HepG2 (cell line): ENCODE results near the gene C22orf15. TPM values are rescaled to one million over a fixed set of nuclear protein-coding genes. Genes with fewer than 3 reads are reported as not detected.

Experiments
- ASH2L ChIP-seq: fragments of 300-600, 200-600 bp; sonication (generic); IDR thresholded peaks from 2 replicates; pipeline ENCODE4 v1.7.0; 2017; ENCODE audit warnings: low read depth, mild to moderate bottlenecking, moderate library complexity, mixed read lengths, low read length; ENCODE audit not compliant: insufficient read length
- ATF1 ChIP-seq: IDR thresholded peaks from 2 replicates; pipeline ENCODE4 v1.6.1; 2016; ENCODE audit warnings: mild to moderate bottlenecking, control low read depth
- CHD4 ChIP-seq: fragments of 200-600 bp; sonication (generic); IDR thresholded peaks from 2 replicates; pipeline ENCODE4 v1.7.0; 2017; ENCODE audit warnings: mild to moderate bottlenecking, low read length, borderline replicate concordance
- DBP ChIP-seq: sonication (generic); formaldehyde crosslinking; IDR thresholded peaks from 2 replicates; pipeline ENCODE4 v1.4.0; 2020; ENCODE audit warnings: missing genetic modification reagents; ENCODE audit errors: not compliant biosample characterization
- EEA1 ChIP-seq: sonication (generic); formaldehyde crosslinking; IDR thresholded peaks from 2 replicates; pipeline ENCODE4 v1.5.1; 2020; ENCODE audit warnings: mild to moderate bottlenecking, missing genetic modification reagents, borderline replicate concordance
- FOXA1 ChIP-seq, 2 experiments: fragments of 450-650 bp in 1 of 2; sonication (generic) in 1 of 2; formaldehyde crosslinking in 1 of 2; IDR thresholded peaks; 2 replicates each; pipeline versions ENCODE4 v1.4.0 to v1.6.1; 2016 to 2020; ENCODE audit warnings: missing genetic modification reagents in 1 of 2
- HNF1B ChIP-seq: sonication (generic); formaldehyde crosslinking; IDR thresholded peaks from 2 replicates; pipeline ENCODE4 v1.5.1; 2020; ENCODE audit warnings: mild to moderate bottlenecking, moderate library complexity, missing genetic modification reagents
- MED1 ChIP-seq: sonication (generic); formaldehyde crosslinking; IDR thresholded peaks from 2 replicates; pipeline ENCODE4 v1.4.0; 2020; ENCODE audit warnings: missing genetic modification reagents
- MTF2 ChIP-seq: sonication (generic); formaldehyde crosslinking; IDR thresholded peaks from 2 replicates; pipeline ENCODE4 v1.5.0; 2020; ENCODE audit warnings: missing genetic modification reagents, borderline replicate concordance
- RAD51 ChIP-seq: fragments of 450-650 bp; IDR thresholded peaks from 2 replicates; pipeline ENCODE4 v1.6.1; 2016; ENCODE audit warnings: borderline replicate concordance
- XBP1 ChIP-seq: sonication (generic); formaldehyde crosslinking; IDR thresholded peaks from 2 replicates; pipeline ENCODE4 v1.5.0; 2020; ENCODE audit warnings: missing genetic modification reagents
- ZMYM2 ChIP-seq: sonication (generic); formaldehyde crosslinking; IDR thresholded peaks from 2 replicates; pipeline ENCODE4 v1.8.0; 2022; ENCODE audit warnings: mild to moderate bottlenecking, missing genetic modification reagents
- ZNF24 ChIP-seq: fragments of 450-650 bp; IDR thresholded peaks from 2 replicates; pipeline ENCODE4 v1.6.1; 2017; ENCODE audit warnings: antibody characterized with exemption, mild to moderate bottlenecking
- ZNF317 ChIP-seq: sonication (generic); formaldehyde crosslinking; IDR thresholded peaks from 2 replicates; pipeline ENCODE4 v1.5.0; 2020; ENCODE audit warnings: mild to moderate bottlenecking, missing genetic modification reagents
- ZNF382 ChIP-seq: sonication (generic); formaldehyde crosslinking; IDR thresholded peaks from 2 replicates; pipeline ENCODE4 v1.5.0; 2020; ENCODE audit warnings: missing genetic modification reagents, mild to moderate bottlenecking, borderline replicate concordance
- ZNF451 ChIP-seq: sonication (generic); formaldehyde crosslinking; IDR thresholded peaks from 2 replicates; pipeline ENCODE4 v1.5.0; 2020; ENCODE audit warnings: mild to moderate bottlenecking, missing genetic modification reagents
- ZNF570 ChIP-seq: sonication (generic); formaldehyde crosslinking; IDR thresholded peaks from 2 replicates; pipeline ENCODE4 v1.4.0; 2020; ENCODE audit warnings: mild to moderate bottlenecking, missing genetic modification reagents, borderline replicate concordance
- ZNF740 ChIP-seq: sonication (generic); formaldehyde crosslinking; IDR thresholded peaks from 2 replicates; pipeline ENCODE4 v1.4.0; 2020; ENCODE audit warnings: missing genetic modification reagents
- ZNF816 ChIP-seq: sonication (generic); formaldehyde crosslinking; IDR thresholded peaks from 2 replicates; pipeline ENCODE4 v1.8.0; 2022; ENCODE audit warnings: missing genetic modification reagents, mild to moderate bottlenecking, borderline replicate concordance
- ZNF883 ChIP-seq: sonication (generic); formaldehyde crosslinking; IDR thresholded peaks from 2 replicates; pipeline ENCODE4 v1.5.1; 2020; ENCODE audit warnings: mild to moderate bottlenecking, missing genetic modification reagents; ENCODE audit errors: not compliant biosample characterization
- ZSCAN21 ChIP-seq: sonication (generic); formaldehyde crosslinking; IDR thresholded peaks from 2 replicates; pipeline ENCODE4 v1.8.0; 2022; ENCODE audit warnings: mild to moderate bottlenecking, missing genetic modification reagents, moderate library complexity, borderline replicate concordance
- ZSCAN22 ChIP-seq: sonication (generic); formaldehyde crosslinking; IDR thresholded peaks from 2 replicates; pipeline ENCODE4 v1.4.0; 2020; ENCODE audit warnings: mild to moderate bottlenecking, missing genetic modification reagents
- polyA plus RNA-seq, 8 experiments: library from polyadenylated mRNA; depleted of rRNA in 3 of 8; stranded (reverse) in 7 of 8; unstranded in 1 of 8; fragments of >200 nt; fragmentation: Illumina TruSeq in 4 of 8; extraction: Trizol in 4 of 8; gene quantifications; 2 replicates each; pipeline versions ENCODE4 v1.2.1 to v1.2.3, GENCODE V29; 2011 to 2016; ENCODE audit warnings: low read depth in 4 of 8, missing spikeins in 1 of 8, mixed read lengths in 1 of 8; ENCODE audit not compliant: insufficient read depth in 1 of 8
- total RNA-seq, 5 experiments: library from RNA; depleted of rRNA; stranded (reverse); fragments of >200 nt; fragmentation: Illumina TruSeq; extraction: Trizol; gene quantifications; 2 replicates each; pipeline ENCODE4 v1.2.3, GENCODE V29; 2016; ENCODE audit warnings: low read depth in 1 of 5

The C22orf15 gene
- total and polyA plus RNA-seq, 2 of the 13 experiments (the other 11 are each of a cell fraction or from before 2014, with no cell fraction given) = not detected

GRCh38 chr22:23716811-23717801, 45.7 kb upstream of the C22orf15 start (continued):
- TF ChIP-seq ZSCAN21 (CRISPR knock-in tag) = peak; percentile 66; the same call in 1 of the 2 replicates
- TF ChIP-seq ZNF570 = no peak
- TF ChIP-seq DBP = no peak
- peak; percentile 75 for TF ChIP-seq MED1
- TF ChIP-seq ASH2L = peak; percentile 82
- TF ChIP-seq ZNF816 (CRISPR knock-in tag) = no peak
- TF ChIP-seq ZNF317 (CRISPR knock-in tag) = peak; percentile 82; the same call in 1 of the 2 replicates
- no peak for TF ChIP-seq ZNF382
- no peak for TF ChIP-seq ZSCAN22 (CRISPR knock-in tag)
- TF ChIP-seq ATF1 (CRISPR knock-in tag) = peak; percentile 97
- TF ChIP-seq EEA1 (CRISPR knock-in tag) = peak; percentile 35; the same call in 1 of the 2 replicates
- TF ChIP-seq ZNF740 (CRISPR knock-in tag) = no peak
- TF ChIP-seq MTF2 (CRISPR knock-in tag) = peak; percentile 85; the same call in 1 of the 2 replicates
- TF ChIP-seq ZMYM2 (CRISPR knock-in tag) = no peak
- peak; percentile 77; the same call in 1 of the 2 replicates for TF ChIP-seq ZNF451
- TF ChIP-seq ZNF24 = no peak
- TF ChIP-seq HNF1B (CRISPR knock-in tag) = peak; percentile 93
- peak; percentile 96 for TF ChIP-seq ZNF883 (CRISPR knock-in tag)
- TF ChIP-seq XBP1 (CRISPR knock-in tag) = no peak
- TF ChIP-seq RAD51 = no peak
- no peak for TF ChIP-seq CHD4
- no peak for TF ChIP-seq FOXA1 (IDR thresholded peaks at IDR 0.05)
- TF ChIP-seq FOXA1 (CRISPR knock-in tag; IDR thresholded peaks at IDR 0.05) = peak; percentile 40
